ENCODE data around the gene GALK1.

DNA sequence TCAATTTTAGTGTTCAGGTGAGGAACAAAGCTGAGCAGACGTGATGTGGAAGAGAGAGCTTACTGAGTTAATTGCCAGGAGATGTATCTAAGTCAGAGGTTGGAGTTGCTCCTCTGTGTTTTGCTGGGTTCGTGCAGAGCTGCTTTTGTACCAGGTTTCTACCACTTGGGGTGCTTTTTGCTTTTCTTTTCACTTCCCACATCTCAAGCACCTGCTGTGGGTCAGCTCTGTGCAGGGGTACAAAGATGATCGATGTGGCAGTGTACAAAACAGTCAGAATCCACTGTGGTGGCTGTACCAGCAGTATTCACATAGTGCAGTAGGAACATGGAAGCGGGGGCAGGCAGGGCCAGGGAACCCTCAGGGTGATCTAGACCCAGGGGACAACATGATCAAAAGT lies 34.4 kb upstream of the GALK1 start:
- TF ChIP-seq CTCF (IDR thresholded peaks at IDR 0.05), result no peak
- no peak for TF ChIP-seq POLR2A (IDR thresholded peaks at IDR 0.05)
- TF ChIP-seq POLR2AphosphoS5 (IDR thresholded peaks at IDR 0.05), result no peak
- no peak for TF ChIP-seq EP300 (IDR thresholded peaks at IDR 0.05)
